Activated effector memory CD4-positive, alpha-beta T cell treated with anti-CD3 and anti-CD28 coated beads, Interleukin-2, amount 50 U/mL, for 16 hours (primary cell): ENCODE data around the gene BCO1.

ENCODE experiments used
- DNase-seq: peaks from one replicate; pipeline ENCODE4 v3.0.0-alpha.2; 2020

BCO1 gene

GRCh38 chr16:81276323-81276722 is 37.8 kb downstream of the BCO1 start:
- no peak for DNase-seq

GRCh38 chr16:81277541-81278080 is 39.1 kb downstream of the BCO1 start:
- no peak for DNase-seq

- no peak for DNase-seq
Observed at GRCh38 chr16:81278526-81278925, 40.0 kb downstream of the BCO1 start.

- DNase-seq: no peak
Observed at GRCh38 chr16:81279392-81279791, 40.9 kb downstream of the BCO1 start.

GRCh38 chr16:81280393-81280792 is 41.9 kb downstream of the BCO1 start:
- no peak for DNase-seq

GRCh38 chr16:81283044-81283443 is 44.6 kb downstream of the BCO1 start:
- no peak for DNase-seq

GRCh38 chr16:81284995-81285600 is 46.6 kb downstream of the BCO1 start:
- DNase-seq: no peak

GRCh38 chr16:81286190-81286589 is 47.7 kb downstream of the BCO1 start:
- DNase-seq: no peak

DNA sequence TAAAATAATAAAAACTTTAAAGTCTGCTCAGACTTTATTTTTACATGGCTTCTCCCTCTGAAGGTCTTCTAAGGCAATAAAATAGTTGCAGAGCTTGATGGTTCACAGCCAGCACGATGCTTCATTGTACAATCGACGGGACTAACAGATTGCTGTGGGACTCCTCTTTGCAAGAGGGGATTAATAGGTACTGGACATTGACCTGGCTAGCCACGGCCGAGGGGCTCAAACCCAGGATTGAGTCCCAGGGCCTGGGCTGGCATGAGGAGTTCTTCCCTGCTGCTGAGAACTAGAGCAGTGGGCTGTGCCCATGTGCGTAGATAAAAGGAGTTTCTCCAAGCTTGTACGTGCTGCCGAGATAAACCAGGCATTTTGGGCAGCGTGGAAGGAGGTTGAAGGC is 52.6 kb downstream of the BCO1 start:
- DNase-seq: no peak

GRCh38 chr16:81292936-81293335 is 54.4 kb downstream of the BCO1 start:
- DNase-seq: no peak

DNA sequence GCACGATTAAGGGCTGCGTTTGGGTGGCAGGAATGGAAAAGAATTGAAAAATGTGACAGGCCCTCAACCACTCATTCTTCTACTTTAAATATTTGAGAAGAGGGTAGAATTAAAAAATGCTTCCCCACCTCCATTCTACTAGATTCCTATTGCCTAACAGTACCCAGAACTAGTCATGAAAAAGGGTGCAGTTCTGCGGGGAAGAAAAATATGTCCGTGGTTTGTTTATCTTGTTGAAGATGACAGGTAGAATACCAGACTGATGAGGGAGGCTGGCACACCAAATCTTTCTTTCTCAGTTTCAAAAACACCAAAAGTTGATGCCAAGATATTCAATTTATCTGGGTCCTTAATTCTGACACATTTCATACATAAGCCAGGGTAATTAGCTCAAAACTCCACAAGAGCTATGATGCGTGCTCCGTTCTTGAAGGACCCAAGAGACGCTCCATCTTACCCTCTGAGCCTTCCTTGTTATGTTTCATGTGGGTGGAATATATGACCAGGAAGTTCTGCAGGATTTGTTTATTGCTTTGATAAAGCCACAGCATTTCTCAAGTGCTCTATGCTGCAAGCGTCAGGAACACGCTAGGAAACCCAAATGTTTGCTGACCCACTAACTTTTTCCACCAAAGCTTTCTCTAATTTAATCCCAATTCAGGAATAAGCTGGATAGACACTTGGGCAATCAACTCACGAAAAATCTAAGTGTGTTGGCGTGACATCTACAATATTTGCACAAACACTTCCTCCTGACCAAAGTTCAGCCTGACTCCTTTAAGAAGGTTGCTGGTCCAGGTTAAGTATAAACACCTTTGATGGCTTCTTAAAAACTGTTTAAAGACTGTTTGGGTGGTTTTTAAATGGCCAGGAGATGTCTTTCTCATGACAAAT is 55.7 kb downstream of the BCO1 start:
- no peak for DNase-seq

DNA sequence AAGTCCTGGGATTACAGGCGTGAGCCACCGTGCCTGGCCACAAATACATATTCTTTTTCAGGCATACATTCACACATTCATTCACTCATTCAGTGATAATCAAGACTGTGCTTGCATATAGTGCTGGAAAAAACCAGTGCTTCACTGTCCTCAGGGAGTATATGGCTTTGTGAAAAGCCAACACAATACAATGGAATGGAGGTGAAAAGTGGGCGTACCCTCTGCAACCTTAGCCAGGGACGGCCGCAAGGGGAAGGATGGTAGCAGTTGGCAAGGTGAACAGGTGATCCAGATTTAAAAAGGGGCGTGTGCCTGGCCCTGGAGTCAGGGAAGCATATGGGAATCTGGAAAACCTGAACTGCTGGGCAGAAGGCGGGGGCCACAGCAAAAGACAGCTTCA is 58.1 kb downstream of the BCO1 start:
- DNase-seq: no peak

- DNase-seq: no peak
Observed at GRCh38 chr16:81307770-81308169, 69.3 kb downstream of the BCO1 start.

GRCh38 chr16:81310045-81310644 is 71.7 kb downstream of the BCO1 start:
- DNase-seq: no peak

DNA sequence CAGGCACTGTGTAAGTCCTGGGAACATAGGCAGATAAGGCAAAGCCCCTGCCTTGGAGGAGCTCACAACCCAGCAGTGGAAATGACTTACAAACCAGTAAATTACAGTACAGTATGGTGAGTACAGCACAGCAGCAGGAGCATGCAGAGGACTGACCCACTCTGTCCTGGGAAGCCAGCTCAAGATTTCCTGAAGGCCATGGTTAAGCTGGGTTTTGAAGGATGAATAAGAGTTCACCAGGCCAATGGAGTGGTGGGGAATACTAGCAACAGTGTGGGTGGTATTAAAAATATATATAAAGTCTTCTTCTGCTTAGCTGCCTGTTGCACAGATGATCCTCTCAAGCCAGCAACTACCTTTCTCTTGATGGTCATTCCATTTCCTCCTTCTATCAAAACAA is 73.3 kb downstream of the BCO1 start:
- DNase-seq: no peak

DNA sequence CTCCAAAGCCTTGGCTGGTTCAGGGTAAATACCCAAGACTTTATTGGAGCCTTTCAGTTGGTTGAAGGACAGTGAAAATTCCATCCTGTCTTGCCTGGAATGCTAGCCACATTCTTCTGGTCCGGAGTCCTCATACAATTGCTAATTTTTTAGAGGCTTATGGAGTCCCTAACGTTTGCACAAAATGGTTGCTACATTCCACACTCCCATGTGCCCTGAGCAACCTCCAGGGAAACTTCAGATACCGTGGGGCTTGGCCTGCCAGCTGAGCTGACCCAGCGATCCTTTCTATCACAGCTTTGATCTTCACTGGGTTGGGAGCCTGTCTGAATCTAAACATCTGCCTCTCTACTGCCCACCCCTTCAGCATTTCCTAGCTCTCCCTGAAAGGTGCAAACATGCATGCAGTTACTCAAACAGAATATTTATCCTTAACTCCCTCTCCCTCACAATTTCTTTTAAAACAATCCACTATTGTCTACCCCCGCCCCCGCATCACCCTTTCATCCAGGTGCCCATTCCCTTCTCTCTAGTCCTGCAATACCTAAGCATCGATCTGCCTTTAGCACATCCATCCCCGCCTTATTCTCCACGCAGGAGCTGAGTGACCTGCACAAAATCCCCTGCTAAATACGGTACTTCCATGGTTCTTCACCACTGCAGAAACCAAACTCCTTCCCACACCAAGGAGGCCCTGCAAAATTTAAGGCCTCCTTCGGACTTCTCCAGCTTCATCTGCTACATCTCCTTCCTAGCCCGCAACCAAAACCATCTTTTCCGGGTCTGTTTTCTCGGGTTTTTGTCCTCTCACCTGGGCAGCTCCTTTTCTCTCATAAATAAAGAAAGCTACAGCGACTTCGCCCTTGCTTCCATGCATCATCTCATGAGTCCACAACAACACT is 75.5 kb downstream of the BCO1 start:
- no peak for DNase-seq

- DNase-seq: peak; percentile 97
Observed at GRCh38 chr16:81314603-81315270, 76.2 kb downstream of the BCO1 start, which contains the start of gene GAN. GAN (plus strand) TSS chr16:81314962; CDS start chr16:81315114, 152 bp downstream.

GRCh38 chr16:81315271-81316175 is 77.0 kb downstream of the BCO1 start:
- peak; percentile 84 for DNase-seq

GRCh38 chr16:81316176-81316496 is 77.6 kb downstream of the BCO1 start:
- DNase-seq: no peak

DNA sequence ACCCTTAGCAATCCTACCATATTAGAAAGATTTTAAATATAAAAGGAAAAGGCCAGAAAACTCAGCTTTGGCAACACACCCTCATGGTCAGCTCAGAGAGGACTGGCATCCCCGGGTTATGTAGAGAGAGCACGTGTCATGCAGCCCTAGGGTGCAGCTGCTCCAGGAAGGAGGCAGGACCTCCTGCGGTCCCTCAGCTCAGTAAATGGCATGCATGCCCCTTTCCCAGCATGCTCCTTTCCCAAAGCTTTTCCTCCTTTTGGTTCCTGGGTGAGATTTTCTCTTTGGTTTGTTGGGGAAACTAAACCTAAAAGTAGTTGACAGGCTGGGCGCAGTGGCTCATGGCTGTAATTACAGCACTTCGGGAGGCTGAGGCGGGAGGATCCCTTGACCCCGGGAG is 80.2 kb downstream of the BCO1 start:
- DNase-seq: no peak
